Left cardiac atrium (tissue), 4 donors: ENCODE measurements around the gene BRAT1. TPM values are rescaled to one million over a fixed set of nuclear protein-coding genes. Genes with fewer than 3 reads are reported as not detected.

ENCODE experiments used
- ATAC-seq, 2 donors: fragments of 200-7000 bp; cut with Tn5 transposase; one replicate each; pipeline ENCODE4 v1.9.1; 2020; ENCODE audit warnings: mild to moderate bottlenecking in 2 of 2, moderate library complexity in 2 of 2
- DNase-seq: peaks from one replicate; pipeline ENCODE4 v3.0.0-alpha.2; 2020
- intact Hi-C, 2 donors: fragments of 100-400 bp; cut with DNase I; formaldehyde crosslinking; loops; one replicate each; pipeline versions ENCODE4 v1.14.1 to v1.15.1; 2022 to 2023
- microRNA-seq, 2 donors: library from miRNA; unstranded; fragments of <30 nt; microRNA quantifications; one replicate each; pipeline ENCODE4 v1.2.0, GENCODE V29; 2020
- total RNA-seq, 2 donors: library from RNA; stranded (reverse); fragmentation: NEBNext Ultra II Directional; extraction: Animal tissue kit (Norgen Biotek cat#: 25700); gene quantifications; one replicate each; pipeline ENCODE4 v1.2.1, GENCODE V29; 2021
- donor health status: DM: no; HTN: yes; CAD: no.
- donor health status: DM: no; HTN: yes; CAD: no; lungs with severe emphysema.
- donor health status: DM: yes; HTN: yes; CAD: no.
- donor health status: Dilated cardiomyopathy.

Gene BRAT1
- total RNA-seq, 2 donors from 2014 or later = 14.6 to 17.6 TPM

DNA sequence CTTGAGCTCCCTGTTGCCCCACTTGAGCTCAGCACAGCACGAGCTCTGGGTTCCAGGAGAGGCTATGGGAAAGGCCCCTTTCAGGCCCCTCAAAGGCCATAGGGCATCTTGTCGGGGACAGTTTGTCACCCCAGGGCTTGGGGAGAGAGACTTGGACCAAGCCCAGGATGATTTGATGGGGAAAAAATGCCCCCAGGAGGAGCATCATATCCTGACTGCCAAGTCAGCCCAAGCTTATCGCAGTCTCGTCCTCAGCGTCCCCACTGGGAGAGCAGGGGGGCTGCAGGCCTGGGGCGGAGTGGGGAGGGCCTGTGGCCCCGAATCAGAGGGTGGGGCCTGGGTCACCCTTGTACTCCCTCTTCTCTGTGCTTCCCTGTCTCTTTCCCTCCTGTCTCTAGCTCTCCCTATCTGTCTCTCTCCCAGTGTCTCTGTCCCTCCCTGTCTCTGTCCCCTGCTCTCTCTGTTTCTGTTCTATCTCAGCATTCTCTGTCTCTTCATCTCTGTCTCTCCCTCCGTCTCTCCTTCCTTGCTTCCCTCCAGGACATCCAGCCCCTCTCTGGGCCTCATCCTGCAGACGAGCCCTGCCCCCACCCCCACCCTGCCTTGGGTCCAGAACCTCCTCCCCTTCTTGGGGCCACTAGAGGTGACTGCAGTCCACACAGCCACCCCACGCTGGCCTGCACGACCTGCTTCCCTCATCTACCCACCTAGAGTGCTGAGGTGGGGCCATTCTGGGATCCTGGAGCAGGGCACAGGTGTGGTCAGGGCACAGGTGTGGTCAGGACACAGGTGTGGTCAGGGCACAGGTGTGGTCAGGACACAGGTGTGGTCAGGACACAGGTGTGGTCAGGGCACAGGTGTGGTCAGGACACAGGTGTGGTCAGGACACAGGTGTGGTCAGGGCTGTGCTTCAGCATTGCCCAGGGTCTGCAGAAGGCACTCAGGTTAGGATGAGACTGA lies 61.8 kb downstream of the BRAT1 start:
- intact Hi-C loops = no loop called here
- DNase-seq (no peak), ATAC-seq (peak; percentile 21 to 22)

DNA sequence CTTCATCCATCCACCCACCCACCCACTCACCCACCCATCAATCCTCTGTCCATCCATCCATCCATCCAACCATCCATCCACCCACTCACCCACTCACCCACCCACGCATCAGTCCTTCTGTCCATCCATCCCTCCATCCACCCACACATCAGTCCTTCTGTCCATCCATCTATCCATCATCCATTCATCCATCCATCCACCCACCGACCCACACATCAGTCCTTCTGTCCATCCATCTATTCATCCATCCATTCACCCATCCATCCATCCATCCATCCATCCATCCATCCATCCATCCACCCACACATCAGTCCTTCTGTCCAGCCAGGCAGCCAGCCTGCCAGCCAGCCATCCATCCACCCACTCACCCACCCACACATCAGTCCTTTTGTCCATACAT lies 63.3 kb downstream of the BRAT1 start:
- intact Hi-C loops = no loop called here
- no peak for DNase-seq
- no peak for ATAC-seq

GRCh38 chr7:2490181-2490651 lies 65.1 kb downstream of the BRAT1 start:
- DNase-seq = no peak
- intact Hi-C loops = no loop called here
- ATAC-seq = peak in 1 of 2 donors; percentile 23

DNA sequence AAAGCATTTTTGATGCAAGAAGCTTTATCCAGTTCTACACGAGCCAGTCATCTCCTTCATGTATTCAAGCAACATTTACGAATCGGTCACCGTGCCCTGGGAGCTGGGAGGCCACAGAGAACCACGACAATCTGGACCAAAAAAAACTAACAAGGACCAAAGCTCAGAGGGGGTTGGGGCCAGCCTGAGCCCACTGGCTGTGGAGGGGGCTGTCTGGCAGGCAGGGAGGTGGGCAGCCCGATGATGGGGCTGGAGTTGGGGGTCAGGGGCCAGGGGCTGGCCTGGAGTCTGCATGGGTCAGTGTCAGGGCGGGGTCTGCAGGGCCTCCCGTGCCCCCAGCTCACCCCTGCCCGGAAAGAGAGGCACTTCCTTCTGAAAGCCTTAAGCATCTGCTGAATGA lies 66.6 kb downstream of the BRAT1 start:
- intact Hi-C loops = no loop called here
- DNase-seq (no peak), ATAC-seq (peak in 1 of 2 donors; percentile 3)

DNA sequence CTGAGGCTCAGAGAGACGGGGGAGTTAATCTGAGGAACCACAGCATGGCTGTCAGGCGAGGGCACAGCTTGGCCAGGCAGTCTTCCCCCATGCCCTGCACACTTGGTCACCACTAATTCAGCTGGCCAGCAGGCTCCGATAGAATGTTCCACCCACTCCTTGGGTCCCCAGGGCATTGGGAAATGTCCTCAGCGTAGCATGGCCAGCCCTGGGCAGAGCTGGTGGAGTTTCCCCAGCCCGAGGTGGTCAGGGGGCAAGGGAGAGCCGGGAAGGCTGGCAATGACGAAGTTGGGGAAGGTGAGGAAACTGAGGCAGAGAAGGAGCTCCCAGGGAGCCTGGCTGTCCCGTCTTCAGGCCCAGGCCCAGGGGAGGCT lies 67.1 kb downstream of the BRAT1 start:
- DNase-seq = peak; percentile 73
- peak; percentile 36 to 80 for ATAC-seq
- intact Hi-C loops = no loop called here

Small RNAs within 50 kb of the gene (microRNA-seq; reads per million reads assigned to microRNA genes)
- gene MIR4648 = 0 reads per million in 2 donors

Other genes starting within 250 kb of the BRAT1 start
- gene SNX8, start 241.1 kb downstream of the BRAT1 start, total RNA-seq = 10 to 100 TPM; 31.3 to 38.5 TPM
- gene EIF3B, start 200.7 kb downstream of the BRAT1 start, total RNA-seq = 10 to 100 TPM; 59.6 to 96.1 TPM
- gene CHST12, start 151.9 kb downstream of the BRAT1 start, total RNA-seq = 10 to 100 TPM; 18.4 to 19.8 TPM
- gene GRIFIN, start 79.1 kb downstream of the BRAT1 start, total RNA-seq = not detected
- 1 to 10 TPM; 8.7 to 9.2 TPM for gene LFNG, start 35.8 kb downstream of the BRAT1 start, total RNA-seq
- 10 to 100 TPM; 11.5 to 12.0 TPM for gene IQCE, start 3.5 kb upstream of the BRAT1 start, total RNA-seq
- 10 to 100 TPM; 30.3 to 38.7 TPM for gene TTYH3, start 76.5 kb upstream of the BRAT1 start, total RNA-seq
- gene AMZ1, start 132.7 kb upstream of the BRAT1 start, total RNA-seq = under 1 TPM; 0.27 to 0.34 TPM